HG03469 (cell line): ENCODE measurements around the gene FER.
"Not testable (repeated sequence)": the region's sequence is repeated elsewhere in the genome, so short reads cannot be mapped to it uniquely, and the experiment has no call there.

ENCODE experiments used
- ATAC-seq: cut with Tn5 transposase; IDR thresholded peaks from one replicate; pipeline ENCODE4 v1.9.1; 2021; ENCODE audit warnings: mild to moderate bottlenecking, moderate library complexity, moderate number of reproducible peaks; ENCODE audit not compliant: unreplicated experiment

Gene FER

GRCh38 chr5:108946008-108946407 lies 198.3 kb downstream of the FER start:
- ATAC-seq: no peak

DNA sequence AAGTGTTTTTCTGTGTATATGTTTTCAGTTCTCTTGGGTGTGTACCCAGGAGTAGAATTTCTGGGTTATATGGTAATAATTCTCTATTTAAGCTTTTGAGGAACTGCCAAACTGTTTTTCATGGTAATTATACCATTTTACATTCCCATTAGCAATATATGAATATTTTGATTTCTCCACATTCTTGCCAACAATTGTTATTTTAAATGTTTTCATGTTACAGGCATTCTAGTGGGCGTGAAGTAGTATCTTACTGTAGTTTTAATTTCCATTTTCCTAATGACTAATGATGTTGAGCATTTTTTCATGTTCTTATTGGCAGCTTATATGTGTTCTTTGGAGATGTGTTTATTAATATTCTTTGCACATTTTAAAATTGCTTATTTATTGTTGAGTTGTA lies 199.5 kb downstream of the FER start:
- no peak for ATAC-seq

GRCh38 chr5:108950276-108950675 lies 202.6 kb downstream of the FER start:
- no peak for ATAC-seq

- no peak for ATAC-seq
These were observed 206.2 kb downstream of the FER start for GRCh38 chr5:108953940-108954339.

DNA sequence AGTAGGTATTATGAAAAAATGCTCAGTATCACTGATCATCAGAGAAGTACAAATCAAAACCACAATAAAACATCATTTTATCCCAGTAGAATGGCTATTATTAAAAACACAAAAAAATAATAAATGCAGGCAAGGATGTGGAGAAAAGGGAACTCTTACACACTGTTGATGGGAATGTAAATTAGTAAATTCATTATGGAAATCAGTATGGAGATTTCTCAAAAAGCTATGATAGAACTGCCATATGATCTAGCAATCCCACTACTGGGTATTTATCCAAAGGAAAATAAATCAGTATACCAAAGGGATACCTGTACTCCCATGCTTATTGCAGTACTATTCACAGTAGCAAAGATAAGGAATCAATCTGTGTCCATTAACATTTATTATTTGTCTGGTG lies 209.6 kb downstream of the FER start:
- ATAC-seq: no peak

- ATAC-seq: no peak
These were observed 219.2 kb downstream of the FER start for GRCh38 chr5:108966910-108967309.

DNA sequence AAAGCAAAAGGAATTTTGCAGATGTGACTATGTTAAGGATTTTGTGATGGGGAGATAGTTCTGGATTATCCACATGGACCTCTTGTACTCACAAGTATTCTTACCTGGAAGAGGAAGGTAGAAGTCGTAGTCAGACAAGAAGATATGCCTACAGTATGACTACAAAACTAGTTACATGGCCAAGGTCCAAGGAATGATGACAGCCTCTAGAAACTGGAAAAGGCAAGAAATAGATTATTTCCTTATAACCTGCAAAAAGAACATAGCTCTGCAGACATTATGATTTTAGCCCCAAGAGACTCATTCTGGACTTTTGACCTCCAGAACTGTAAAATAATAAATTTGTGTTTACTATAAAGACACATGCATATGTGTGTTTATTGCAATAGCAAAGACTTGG lies 226.9 kb downstream of the FER start:
- no peak for ATAC-seq

DNA sequence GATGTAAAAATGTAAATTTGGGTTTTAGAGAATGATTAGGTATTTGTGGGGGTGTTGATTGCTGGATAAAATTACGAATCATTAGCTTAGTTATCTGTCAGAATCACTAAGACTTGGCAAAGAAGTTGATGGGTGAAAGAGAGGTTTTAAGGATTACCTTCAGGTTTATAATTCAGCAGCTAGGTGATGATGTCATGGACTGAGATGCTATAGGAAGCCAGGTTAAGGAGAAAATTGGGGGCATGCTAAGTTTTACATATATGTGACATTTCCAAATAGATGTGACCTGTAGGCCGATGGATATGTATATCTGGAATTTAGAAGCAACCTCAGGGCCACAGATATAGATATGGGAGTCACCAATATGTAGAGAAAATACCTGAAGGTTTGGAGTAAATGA lies 228.0 kb downstream of the FER start:
- ATAC-seq: no peak

- no peak for ATAC-seq
These were observed 235.9 kb downstream of the FER start for GRCh38 chr5:108983461-108984092.

- ATAC-seq: no peak
These were observed 242.2 kb downstream of the FER start for GRCh38 chr5:108989761-108990392.

DNA sequence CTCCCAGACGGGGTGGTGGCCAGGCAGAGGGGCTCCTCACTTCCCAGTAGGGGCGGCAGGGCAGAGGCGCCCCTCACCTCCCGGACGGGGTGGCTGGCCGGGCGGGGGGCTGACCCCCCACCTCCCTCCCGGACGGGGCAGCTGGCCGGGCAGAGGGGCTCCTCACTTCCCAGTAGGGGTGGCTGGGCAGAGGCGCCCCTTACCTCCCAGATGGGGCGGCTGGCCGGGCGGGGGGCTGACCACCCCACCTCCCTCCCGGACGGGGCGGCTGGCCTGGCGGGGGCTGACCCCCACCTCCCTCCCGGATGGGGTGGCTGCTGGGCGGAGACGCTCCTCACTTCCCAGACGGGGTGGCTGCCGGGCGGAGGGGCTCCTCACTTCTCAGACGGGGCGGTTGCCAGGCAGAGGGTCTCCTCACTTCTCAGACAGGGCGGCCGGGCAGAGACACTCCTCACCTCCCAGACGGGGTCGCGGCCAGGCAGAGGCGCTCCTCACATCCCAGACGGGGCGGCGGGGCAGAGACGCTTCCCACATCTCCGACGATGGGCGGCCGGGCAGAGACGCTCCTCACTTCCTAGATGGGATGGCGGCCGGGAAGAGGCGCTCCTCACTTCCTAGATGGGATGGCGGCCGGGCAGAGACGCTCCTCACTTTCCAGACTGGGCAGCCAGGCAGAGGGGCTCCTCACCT lies 244.8 kb downstream of the FER start:
- ATAC-seq: not testable (repeated sequence)

DNA sequence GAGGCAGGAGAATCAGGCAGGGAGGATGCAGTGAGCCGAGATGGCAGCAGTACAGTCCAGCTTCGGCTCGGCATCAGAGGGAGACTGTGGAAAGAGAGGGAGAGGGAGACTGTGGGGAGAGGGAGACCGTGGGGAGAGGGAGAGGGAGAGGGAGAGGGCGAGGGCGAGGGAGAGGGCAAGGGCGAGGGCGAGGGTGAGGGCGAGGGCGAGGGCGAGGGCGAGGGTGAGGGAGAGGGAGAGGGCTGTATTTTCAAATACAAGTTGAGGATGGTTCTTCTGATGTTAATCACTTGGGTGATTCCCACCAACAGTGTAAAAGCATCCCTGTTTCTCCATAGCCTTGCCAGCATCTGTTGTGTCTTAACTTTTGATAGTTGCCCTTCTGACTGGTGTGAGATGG lies 245.7 kb downstream of the FER start:
- ATAC-seq: not testable (repeated sequence)

DNA sequence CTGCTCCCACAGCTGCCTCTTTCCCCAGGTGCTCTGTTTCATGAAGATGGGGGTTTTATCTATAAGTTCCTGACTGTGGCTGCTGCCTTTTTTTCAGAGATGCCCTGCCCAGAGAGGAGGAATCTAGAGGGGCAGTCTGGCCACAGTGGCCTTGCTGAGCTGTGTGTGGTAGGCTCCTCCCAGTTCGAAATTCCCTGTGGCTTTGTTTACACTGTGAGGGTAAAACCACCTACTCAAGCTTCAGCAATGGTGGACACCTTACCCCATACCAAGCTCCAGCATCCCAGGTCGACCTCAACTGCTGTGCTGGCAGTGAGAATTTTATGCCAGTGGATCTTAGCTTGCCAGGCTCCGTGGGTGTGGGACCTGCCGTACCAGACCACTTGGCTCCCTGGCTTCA lies 250.0 kb downstream of the FER start:
- ATAC-seq: no peak

DNA sequence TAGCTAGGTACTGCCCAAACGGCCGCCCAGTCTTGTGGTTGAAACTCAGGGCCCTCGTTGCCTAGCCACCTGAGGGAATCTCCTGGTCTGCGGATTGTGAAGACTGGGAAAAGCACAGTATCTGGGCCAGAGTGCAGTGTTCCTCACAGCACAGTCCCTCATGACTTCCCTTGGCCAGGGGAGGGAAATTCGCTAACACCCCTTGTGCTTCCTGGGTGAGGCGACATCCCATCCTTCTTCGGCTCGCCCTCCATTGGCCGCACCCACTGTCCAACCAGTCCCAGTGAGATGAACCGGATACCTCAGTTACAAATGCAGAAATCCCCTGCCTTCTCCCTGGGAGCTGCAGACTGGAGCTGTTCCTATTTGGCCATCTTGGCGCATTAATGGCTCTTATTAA lies 250.5 kb downstream of the FER start:
- ATAC-seq: no peak

DNA sequence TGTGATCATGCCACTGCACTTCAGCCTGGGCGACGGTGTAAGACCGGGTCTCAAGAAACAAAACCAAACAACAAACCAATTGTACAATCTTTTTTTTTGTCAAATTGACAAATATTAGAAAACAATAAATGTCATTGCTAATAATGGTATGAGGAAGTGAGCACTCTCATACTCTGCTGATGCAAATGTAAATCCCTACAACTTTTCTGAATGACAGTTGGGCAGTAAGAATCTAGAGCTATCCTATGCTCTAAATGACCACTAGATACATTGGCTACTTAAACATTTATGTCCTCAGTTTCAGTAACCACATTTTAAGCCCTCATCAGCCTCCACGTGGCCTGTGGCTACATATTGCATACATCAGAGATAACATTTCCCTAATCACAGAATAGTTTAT lies 256.2 kb downstream of the FER start:
- ATAC-seq: no peak

GRCh38 chr5:109005297-109006009 lies 257.8 kb downstream of the FER start:
- ATAC-seq: no peak

DNA sequence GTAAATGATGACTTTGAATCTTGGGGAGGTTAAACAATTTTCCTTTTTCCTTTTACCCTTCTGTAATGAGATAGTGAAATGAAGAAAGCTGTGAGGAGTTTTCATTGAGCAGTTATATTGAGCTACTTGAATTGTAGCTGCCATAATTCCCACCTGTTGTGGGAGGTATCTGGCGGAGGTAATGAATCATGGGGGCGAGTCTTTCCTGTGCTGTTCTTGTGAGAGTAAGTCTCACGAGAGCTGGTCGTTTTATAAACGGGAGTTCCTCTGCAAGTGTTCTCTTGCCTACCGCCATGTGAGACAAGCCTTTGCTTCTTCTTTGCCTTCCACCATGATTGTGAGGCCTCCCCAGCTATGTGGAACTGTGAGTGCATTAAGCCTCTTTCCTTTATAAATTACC lies 258.4 kb downstream of the FER start:
- ATAC-seq: no peak

- no peak for ATAC-seq
These were observed 268.6 kb downstream of the FER start for GRCh38 chr5:109016300-109016699.

GRCh38 chr5:109022056-109022455 lies 274.4 kb downstream of the FER start:
- no peak for ATAC-seq

DNA sequence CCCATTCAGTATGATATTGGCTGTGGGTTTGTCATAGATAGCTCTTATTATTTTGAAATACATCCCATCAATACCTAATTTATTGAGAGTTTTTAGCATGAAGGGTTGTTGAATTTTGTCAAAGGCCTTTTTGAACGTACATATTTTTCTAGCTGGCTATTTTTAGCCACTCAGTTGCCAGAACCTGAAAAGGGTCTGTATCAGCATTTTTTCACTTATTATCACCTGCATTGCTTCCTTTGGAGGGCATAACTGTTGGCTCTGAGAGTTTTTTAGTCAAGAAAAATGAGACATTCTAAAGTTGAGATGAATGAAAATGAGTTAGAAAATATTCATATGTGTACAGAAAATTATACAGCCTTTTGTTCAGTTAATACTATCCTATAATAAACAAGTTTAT lies 278.0 kb downstream of the FER start:
- ATAC-seq: not testable (repeated sequence)

GRCh38 chr5:109027983-109028607 lies 280.4 kb downstream of the FER start:
- ATAC-seq: no peak
